Body of pancreas (tissue), 4 donors: ENCODE results near the gene CDX1. TPM values are rescaled to one million over a fixed set of nuclear protein-coding genes. Genes with fewer than 3 reads are reported as not detected.

ENCODE experiments used
- ATAC-seq: fragments of 150-250 bp; one replicate; pipeline ENCODE4 v1.9.1; 2016
- DNase-seq, 4 donors: peaks; one replicate each; pipeline ENCODE4 v3.0.0-alpha.2; 2019
- H3K27ac ChIP-seq, 4 donors: fragments of 200-600 bp; sonication (generic); 1 replicate in 3 of 4; 2 replicates in 1 of 4; pipeline versions ENCODE4 v1.5.1 to v1.6.1; 2016 to 2019; ENCODE audit warnings: mild to moderate bottlenecking in 1 of 4, mixed read lengths in 1 of 4, moderate library complexity in 1 of 4
- H3K27me3 ChIP-seq, 2 donors: fragments of 200-600 bp; sonication (generic); one replicate each; pipeline ENCODE4 v1.6.0; 2016; ENCODE audit warnings: mild to moderate bottlenecking in 1 of 2
- H3K36me3 ChIP-seq, 2 donors: fragments of 200-600 bp; sonication (generic); replicated peaks in 1 of 2; 2 replicates each; pipeline ENCODE4 v1.5.1; 2016; ENCODE audit warnings: low read depth in 2 of 2; ENCODE audit not compliant: insufficient read depth in 1 of 2
- H3K4me1 ChIP-seq: fragments of 200-600 bp; sonication (generic); one replicate; pipeline ENCODE4 v1.6.0; 2016
- H3K4me3 ChIP-seq, 2 donors: fragments of 200-600 bp; sonication (generic); 1 replicate in 1 of 2; 2 replicates in 1 of 2; pipeline ENCODE4 v1.5.1; 2016 to 2019
- H3K9me3 ChIP-seq, 3 donors: fragments of 200-600 bp; sonication (generic); 1 replicate in 2 of 3; 2 replicates in 1 of 3; pipeline ENCODE4 v1.5.1; 2016
- CTCF ChIP-seq, 7 experiments: fragments of 450-650 bp in 4 of 7; fragments of 200-600 bp in 3 of 7; sonication (generic) in 3 of 7; IDR thresholded peaks; one replicate each; pipeline ENCODE4 v1.5.1; 2016 to 2019; ENCODE audit warnings: antibody characterized with exemption in 7 of 7
- POLR2A ChIP-seq, 3 donors: fragments of 450-650 bp; IDR thresholded peaks; one replicate each; pipeline ENCODE4 v1.6.1; 2016; ENCODE audit warnings: antibody characterized with exemption in 3 of 3, mild to moderate bottlenecking in 2 of 3
- WGBS, 2 donors: methylation state at CpG; one replicate each; pipeline ENCODE4 v1.1.5; 2017; 5-methylcytosine and 5-hydroxymethylcytosine counted together
- intact Hi-C: fragments of 100-400 bp; cut with DNase I; formaldehyde crosslinking; loops from one replicate; pipeline ENCODE4 v1.15.1; 2023
- total RNA-seq, 2 donors: library from RNA; depleted of rRNA; stranded (reverse); fragments of >200 nt; gene quantifications; one replicate each; pipeline ENCODE4 v1.1.0, GENCODE V29; 2016

The CDX1 gene
- total RNA-seq, 2 donors from 2014 or later: not detected

- no peaks in the 10 kb centered on the region for H3K4me1 ChIP-seq
- 80 to 82% methylated on average over 5 of the region's 5 CpGs for WGBS, 2 donors
- H3K27ac ChIP-seq: no peak overlapping the region
- no peak for DNase-seq
- intact Hi-C loops: no loop called here
- H3K4me3 ChIP-seq: no peak overlapping the region
- H3K27me3 ChIP-seq: no peaks in the 10 kb centered on the region
- ATAC-seq: no peak
- no peaks in the 10 kb centered on the region for H3K9me3 ChIP-seq
- TF ChIP-seq CTCF (IDR thresholded peaks at IDR 0.05) (no peak), POLR2A (IDR thresholded peaks at IDR 0.05) (no peak)
- H3K36me3 ChIP-seq: no peaks in the 10 kb centered on the region
These were observed 20.3 kb upstream of the CDX1 start for GRCh38 chr5:150146235-150146634.

GRCh38 chr5:150146862-150147601 lies 19.5 kb upstream of the CDX1 start:
- TF ChIP-seq CTCF (IDR thresholded peaks at IDR 0.05) (no peak), POLR2A (IDR thresholded peaks at IDR 0.05) (no peak)
- no peak overlapping the region for H3K4me3 ChIP-seq
- H3K9me3 ChIP-seq: no peaks in the 10 kb centered on the region
- no peaks in the 10 kb centered on the region for H3K27me3 ChIP-seq
- H3K36me3 ChIP-seq: no peaks in the 10 kb centered on the region
- ATAC-seq: no peak
- no peak for DNase-seq
- intact Hi-C loops: no loop called here
- no peak overlapping the region for H3K27ac ChIP-seq
- no peaks in the 10 kb centered on the region for H3K4me1 ChIP-seq
- WGBS, 2 donors: 91 to 92% methylated on average over 10 to 14 of the region's 14 CpGs

- Histone ChIP-seq H3K4me3 (no peak overlapping the region), H3K9me3 (no peaks in the 10 kb centered on the region), H3K27me3 (no peaks in the 10 kb centered on the region), H3K27ac (no peak overlapping the region), H3K4me1 (no peaks in the 10 kb centered on the region), H3K36me3 (no peaks in the 10 kb centered on the region)
- DNase-seq (no peak), ATAC-seq (no peak)
- intact Hi-C loops: no loop called here
- TF ChIP-seq CTCF (IDR thresholded peaks at IDR 0.05) (no peak), POLR2A (IDR thresholded peaks at IDR 0.05) (no peak)
- 79 to 82% methylated on average over 6 to 7 of the region's 7 CpGs for WGBS, 2 donors
These were observed 18.9 kb upstream of the CDX1 start for GRCh38 chr5:150147670-150148069.

GRCh38 chr5:150148117-150148927 lies 18.3 kb upstream of the CDX1 start:
- H3K27me3 ChIP-seq: no peaks in the 10 kb centered on the region
- peak overlapping the region in 1 of 4 donors; percentile 11 for H3K27ac ChIP-seq
- 80 to 91% methylated on average over 9 to 11 of the region's 11 CpGs for WGBS, 2 donors
- TF ChIP-seq CTCF (IDR thresholded peaks at IDR 0.05) (no peak), POLR2A (IDR thresholded peaks at IDR 0.05) (no peak)
- intact Hi-C loops: no loop called here
- no peaks in the 10 kb centered on the region for H3K36me3 ChIP-seq
- H3K4me1 ChIP-seq: no peaks in the 10 kb centered on the region
- no peaks in the 10 kb centered on the region for H3K9me3 ChIP-seq
- ATAC-seq: no peak
- DNase-seq: no peak
- H3K4me3 ChIP-seq: no peak overlapping the region
